CD4-positive, alpha-beta T cell (primary cell): ENCODE results near the gene MCC. TPM values are rescaled to one million over a fixed set of nuclear protein-coding genes. Genes with fewer than 3 reads are reported as not detected.

Source experiments
- ATAC-seq: fragments of 200-7000 bp; cut with Tn5 transposase; one replicate; pipeline ENCODE4 v1.10.0; 2022; ENCODE audit warnings: mild to moderate bottlenecking; ENCODE audit not compliant: poor library complexity
- CTCF ChIA-PET: fragments of 350-600 bp; sonication (Branson Sonifier 250); formaldehyde crosslinking; loops from one replicate; lab custom pipeline; 2021; ENCODE audit warnings: antibody characterized with exemption, inconsistent platforms; lab: Charles Lee
- POLR2A ChIA-PET: fragments of 350-600 bp; sonication (Branson Sonifier 250); formaldehyde crosslinking; loops from one replicate; lab custom pipeline; 2021; ENCODE audit warnings: antibody characterized with exemption, inconsistent platforms; lab: Charles Lee
- DNase-seq, 14 experiments: peaks; one replicate each; pipeline ENCODE4 v3.0.0-alpha.2; 2013 to 2020; ENCODE audit warnings: mixed read lengths in 2 of 14
- H3K27ac ChIP-seq, 2 donors: one replicate each; pipeline versions ENCODE4 v1.5.1 to v1.7.0; 2013; ENCODE audit warnings: low read length in 2 of 2, low read depth in 1 of 2, mild to moderate bottlenecking in 1 of 2
- H3K27me3 ChIP-seq, 2 experiments: 1 replicate in 1 of 2; 2 replicates in 1 of 2; pipeline versions ENCODE4 v1.6.1 to v1.7.0; 2013; ENCODE audit warnings: low read length in 2 of 2, control low read depth in 1 of 2, mild to moderate bottlenecking in 1 of 2, moderate library complexity in 1 of 2; ENCODE audit not compliant: insufficient read depth in 2 of 2, control insufficient read depth in 1 of 2
- H3K36me3 ChIP-seq: one replicate; pipeline ENCODE4 v1.6.1; 2013; ENCODE audit warnings: low read length, control low read depth; ENCODE audit not compliant: insufficient read depth
- H3K4me1 ChIP-seq: one replicate; pipeline ENCODE4 v1.6.1; 2013; ENCODE audit warnings: low read length, control low read depth; ENCODE audit not compliant: insufficient read depth
- H3K4me3 ChIP-seq: one replicate; pipeline ENCODE4 v1.5.1; 2013; ENCODE audit warnings: mild to moderate bottlenecking, low read length, moderate library complexity
- H3K9me3 ChIP-seq, 2 experiments: 1 replicate in 1 of 2; 2 replicates in 1 of 2; pipeline versions ENCODE4 v1.6.1 to v1.7.0; 2013; ENCODE audit warnings: low read length in 2 of 2, mild to moderate bottlenecking in 2 of 2, control low read depth in 1 of 2, moderate library complexity in 1 of 2; ENCODE audit not compliant: control insufficient read depth in 1 of 2, insufficient read depth in 1 of 2
- H3K27ac Mint-ChIP-seq: one replicate; pipeline ENCODE4 v1.8.0; 2020; ENCODE audit warnings: mixed read lengths
- H3K27me3 Mint-ChIP-seq: one replicate; pipeline ENCODE4 v1.8.0; 2021; ENCODE audit warnings: mixed read lengths
- H3K36me3 Mint-ChIP-seq: one replicate; pipeline ENCODE4 v1.8.0; 2021; ENCODE audit warnings: low read depth, mixed read lengths
- H3K4me1 Mint-ChIP-seq: one replicate; pipeline ENCODE4 v1.8.0; 2021; ENCODE audit warnings: low read depth, mixed read lengths
- H3K4me3 Mint-ChIP-seq: one replicate; pipeline ENCODE4 v1.8.0; 2020; ENCODE audit warnings: mild to moderate bottlenecking, mixed read lengths
- H3K9me3 Mint-ChIP-seq: one replicate; pipeline ENCODE4 v1.8.0; 2020; ENCODE audit warnings: mixed read lengths
- CTCF ChIP-seq: fragments of 200-600 bp; IDR thresholded peaks from one replicate; pipeline ENCODE4 v1.8.0; 2022; ENCODE audit warnings: antibody characterized with exemption, mild to moderate bottlenecking
- intact Hi-C, 2 experiments: fragments of 100-400 bp; cut with DNase I in 1 of 2; cut with micrococcal nuclease in 1 of 2; formaldehyde crosslinking; loops; one replicate each; pipeline versions ENCODE4 v1.15.1 to v1.9.0; 2023 to 2025; cut with DNase I, micrococcal nuclease
- total RNA-seq, 174 experiments: library from RNA in 2 of 174; stranded (reverse) in 2 of 174; gene quantifications; one replicate each; pipeline ENCODE4 v1.2.3 and lab custom pipeline; 2021 to 2026

MCC gene
- total RNA-seq, 2 experiments from 2014 or later, result 3.2 to 3.3 TPM

GRCh38 chr5:113434889-113435288 is 53.4 kb downstream of the MCC start, which contains the start of gene TSSK1B:
Gene TSSK1B, minus strand, starts transcription at chr5:113434989. Its CDS starts 150 bp downstream, at chr5:113434839.
- Histone ChIP-seq H3K36me3 (no peaks in the 10 kb centered on the region), H3K4me3 (no peak within 1 kb of the TSS), H3K9me3 (peaks cover 0 to 7% of the 10 kb centered on the region in 2 experiments), H3K27ac (no peak within 1 kb of the TSS), H3K27me3 (peaks cover 0 to 3% of the 10 kb centered on the region in 2 experiments), H3K4me1 (no peaks in the 10 kb centered on the region)
- intact Hi-C loops, result no loop called here
- no peak within 1 kb of the TSS for H3K4me3 Mint-ChIP-seq
- ChIA-PET POLR2A (no interaction called here), CTCF (no interaction called here)
- no peaks in the 10 kb centered on the region for H3K4me1 Mint-ChIP-seq
- H3K36me3 Mint-ChIP-seq, result no peaks in the 10 kb centered on the region
- H3K27me3 Mint-ChIP-seq, result no peaks in the 10 kb centered on the region
- H3K9me3 Mint-ChIP-seq, result no peaks in the 10 kb centered on the region
- no peak for DNase-seq
- TF ChIP-seq CTCF, result no peak
- ATAC-seq, result no peak
- H3K27ac Mint-ChIP-seq, result no peak within 1 kb of the TSS

- no peaks in the 10 kb centered on the region for H3K36me3 Mint-ChIP-seq
- no peak for TF ChIP-seq CTCF
- intact Hi-C loops, result no loop called here
- Histone ChIP-seq H3K27me3 (peaks cover 0 to 3% of the 10 kb centered on the region in 2 experiments), H3K9me3 (peaks cover 0 to 7% of the 10 kb centered on the region in 2 experiments), H3K27ac (no peak overlapping the region), H3K4me1 (no peaks in the 10 kb centered on the region), H3K36me3 (no peaks in the 10 kb centered on the region), H3K4me3 (no peak overlapping the region)
- H3K4me1 Mint-ChIP-seq, result no peaks in the 10 kb centered on the region
- ChIA-PET POLR2A (no interaction called here), CTCF (no interaction called here)
- H3K27me3 Mint-ChIP-seq, result no peaks in the 10 kb centered on the region
- DNase-seq (no peak), ATAC-seq (no peak)
- no peak overlapping the region for H3K27ac Mint-ChIP-seq
- H3K4me3 Mint-ChIP-seq, result no peak overlapping the region
- H3K9me3 Mint-ChIP-seq, result no peaks in the 10 kb centered on the region
Observed at GRCh38 chr5:113433862-113434612, 54.2 kb downstream of the MCC start.

GRCh38 chr5:113433071-113433470 is 55.2 kb downstream of the MCC start:
- Histone ChIP-seq H3K4me1 (no peaks in the 10 kb centered on the region), H3K9me3 (peaks cover 0 to 7% of the 10 kb centered on the region in 2 experiments), H3K4me3 (no peak overlapping the region), H3K36me3 (no peaks in the 10 kb centered on the region), H3K27me3 (peaks cover 0 to 3% of the 10 kb centered on the region in 2 experiments), H3K27ac (no peak overlapping the region)
- no peak overlapping the region for H3K4me3 Mint-ChIP-seq
- intact Hi-C loops, result no loop called here
- POLR2A ChIA-PET, result no interaction called here
- DNase-seq (no peak), ATAC-seq (no peak)
- no peaks in the 10 kb centered on the region for H3K4me1 Mint-ChIP-seq
- H3K36me3 Mint-ChIP-seq, result no peaks in the 10 kb centered on the region
- no peak overlapping the region for H3K27ac Mint-ChIP-seq
- CTCF ChIA-PET, result no interaction called here
- no peaks in the 10 kb centered on the region for H3K9me3 Mint-ChIP-seq
- no peaks in the 10 kb centered on the region for H3K27me3 Mint-ChIP-seq
- no peak for TF ChIP-seq CTCF
